ENCODE results near the gene FNBP1.
A peak's percentile ranks its signal among the peaks of the same experiment; 100 is the strongest.
"Not testable (repeated sequence)": the region's sequence is repeated elsewhere in the genome, so short reads cannot be mapped to it uniquely, and the experiment has no call there.

The FNBP1 gene

DNA sequence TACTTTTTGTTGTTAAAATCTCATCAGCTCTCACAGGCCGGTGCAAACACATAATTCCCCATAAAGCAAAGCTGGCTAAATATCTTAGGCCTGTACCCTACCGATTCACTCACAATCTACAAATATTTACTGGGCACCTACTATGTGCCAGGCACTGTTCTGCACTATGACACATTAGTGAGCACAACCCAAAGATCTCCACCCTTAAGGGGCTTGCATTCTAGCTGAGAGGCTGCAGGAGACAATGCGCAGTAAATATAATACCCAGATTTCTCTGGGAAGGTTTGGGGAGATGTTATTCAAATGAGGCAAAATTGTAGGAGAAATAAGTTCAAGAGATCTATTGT, 53.7 kb downstream of the FNBP1 start:
- DNase-seq, result no peak

GRCh38 chr9:129988607-129989361, 54.2 kb downstream of the FNBP1 start:
- peak; percentile 63 for DNase-seq

- no peak for DNase-seq
These were observed 55.0 kb downstream of the FNBP1 start for GRCh38 chr9:129987941-129988340.

DNA sequence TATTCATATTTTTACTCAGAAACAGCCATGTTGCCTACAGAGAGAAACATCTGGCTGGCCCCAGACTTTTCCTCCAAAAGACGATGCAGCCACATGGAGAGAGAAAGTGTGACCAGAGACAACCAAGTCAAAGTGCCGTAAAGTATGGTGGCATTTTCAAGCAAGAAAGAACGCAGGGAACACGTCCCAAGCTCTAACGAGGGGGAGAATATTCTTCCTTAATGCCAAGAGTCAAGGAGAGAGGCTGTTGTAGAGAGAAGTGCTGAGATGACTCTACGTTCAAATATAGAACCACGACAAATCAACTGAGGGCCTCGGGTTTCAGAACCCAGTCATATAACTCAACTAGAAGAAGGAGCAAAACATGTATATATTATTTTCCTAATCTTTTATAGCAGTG, 55.9 kb downstream of the FNBP1 start:
- no peak for DNase-seq

GRCh38 chr9:129984589-129984988, 58.4 kb downstream of the FNBP1 start:
- DNase-seq, result not testable (repeated sequence)

GRCh38 chr9:129983891-129984290, 59.1 kb downstream of the FNBP1 start:
- no peak for DNase-seq

DNA sequence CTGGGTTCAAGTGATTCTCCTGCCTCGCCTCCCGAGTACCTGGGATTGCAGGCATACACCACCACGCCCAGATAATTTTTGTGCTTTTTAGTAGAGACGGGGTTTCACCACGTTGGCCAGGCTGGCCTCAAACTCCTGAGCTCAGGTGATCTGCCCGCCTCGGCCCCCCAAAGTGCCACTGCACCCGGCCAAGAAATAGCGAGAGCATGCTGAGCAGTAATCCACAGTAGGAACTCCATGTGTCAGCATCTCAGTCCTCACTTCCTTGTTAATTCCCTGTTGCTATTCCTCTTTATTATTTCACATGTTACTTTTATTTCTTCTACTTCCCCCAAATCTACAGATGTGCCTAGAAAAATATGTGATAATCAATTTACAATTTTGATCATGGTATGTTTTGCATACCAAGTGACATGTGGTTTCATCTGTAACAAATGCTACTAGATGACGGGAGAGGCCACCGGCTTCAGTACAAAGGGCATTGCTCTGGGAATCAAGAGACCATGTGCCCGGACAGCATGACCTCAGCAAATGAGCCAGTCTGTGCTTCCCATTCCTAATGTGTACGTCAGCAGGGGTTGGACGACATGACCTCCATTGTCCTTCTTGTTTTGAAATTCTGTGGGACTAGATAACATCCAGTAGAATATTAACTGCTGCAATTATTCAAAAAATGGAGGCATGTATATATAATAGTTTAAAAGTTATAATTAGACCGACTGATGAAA, 61.6 kb downstream of the FNBP1 start:
- no peak for DNase-seq

DNA sequence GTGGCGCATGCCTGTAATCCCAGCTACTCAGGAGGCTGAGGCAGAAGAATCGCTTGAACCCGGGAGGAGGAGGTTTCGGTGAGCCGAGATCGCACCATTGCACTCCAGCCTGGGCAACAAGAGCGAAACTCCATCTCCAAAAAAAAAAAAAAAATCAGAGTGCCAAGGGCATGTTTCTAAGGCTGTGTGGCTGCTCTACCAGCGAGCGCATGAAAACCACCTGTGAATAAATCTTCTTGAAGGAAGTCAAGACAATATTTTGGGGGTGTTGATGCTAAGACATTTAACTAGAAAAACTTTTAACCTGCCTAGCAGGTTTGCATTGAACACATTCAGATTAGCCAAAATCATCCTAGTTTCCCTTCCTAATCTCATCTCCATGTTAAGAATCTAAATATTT, 62.8 kb downstream of the FNBP1 start:
- DNase-seq, result not testable (repeated sequence)

DNA sequence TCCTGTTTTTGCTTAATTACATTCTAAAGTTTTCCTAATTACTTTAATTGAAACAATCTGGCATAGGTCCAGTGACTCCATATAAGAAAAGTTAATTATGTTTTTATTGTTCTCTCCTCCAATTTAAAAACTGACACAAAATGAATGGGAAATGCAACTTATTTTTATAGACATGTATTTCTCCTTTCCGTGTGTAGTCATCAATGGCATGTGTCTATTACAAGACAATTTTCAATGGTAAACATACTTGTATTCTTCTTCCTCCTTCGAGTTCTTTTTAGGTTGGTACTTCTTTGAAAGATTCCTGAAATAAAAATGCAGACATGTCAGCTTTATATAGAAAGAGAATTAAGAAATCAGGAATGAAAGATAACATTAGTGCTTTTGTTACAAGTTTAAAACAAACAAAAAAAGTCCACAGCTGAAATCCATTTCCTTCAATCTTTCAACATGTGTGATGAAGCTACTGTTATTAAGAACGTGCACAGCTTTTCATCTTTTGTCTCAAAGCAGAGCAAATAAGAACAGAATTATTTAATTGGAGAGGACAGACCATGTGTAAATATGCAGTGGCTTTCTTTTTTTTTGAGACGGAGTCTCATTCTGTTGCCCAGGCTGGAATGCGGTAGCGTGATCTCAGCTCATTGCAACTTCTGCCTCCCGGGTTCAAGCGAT, 63.8 kb downstream of the FNBP1 start:
- DNase-seq, result no peak

DNA sequence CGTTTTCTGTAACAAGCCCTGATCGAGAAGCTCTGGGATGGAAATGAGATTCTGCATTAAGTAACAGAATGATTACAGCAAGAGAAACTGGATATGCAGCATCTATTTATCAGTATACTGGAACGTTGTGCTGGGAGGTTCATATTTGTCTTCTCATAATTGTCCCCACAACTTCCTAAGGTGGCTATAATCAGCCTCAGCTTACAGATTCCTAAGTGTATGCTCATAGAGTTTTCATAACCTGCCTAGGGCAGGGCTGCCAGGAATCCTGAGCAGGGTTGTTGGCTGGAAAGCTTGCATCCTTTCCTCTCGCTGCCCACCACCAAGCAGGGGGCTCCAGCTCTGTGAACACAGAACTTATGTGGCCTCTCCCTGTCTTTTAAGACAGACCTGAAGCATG, 70.2 kb downstream of the FNBP1 start:
- DNase-seq, result no peak

- DNase-seq, result no peak
These were observed 74.1 kb downstream of the FNBP1 start for GRCh38 chr9:129968690-129969485.

- no peak for DNase-seq
These were observed 77.9 kb downstream of the FNBP1 start for GRCh38 chr9:129964901-129965734.

- peak; percentile 91 for DNase-seq
These were observed 79.9 kb downstream of the FNBP1 start for GRCh38 chr9:129962889-129963703.

DNA sequence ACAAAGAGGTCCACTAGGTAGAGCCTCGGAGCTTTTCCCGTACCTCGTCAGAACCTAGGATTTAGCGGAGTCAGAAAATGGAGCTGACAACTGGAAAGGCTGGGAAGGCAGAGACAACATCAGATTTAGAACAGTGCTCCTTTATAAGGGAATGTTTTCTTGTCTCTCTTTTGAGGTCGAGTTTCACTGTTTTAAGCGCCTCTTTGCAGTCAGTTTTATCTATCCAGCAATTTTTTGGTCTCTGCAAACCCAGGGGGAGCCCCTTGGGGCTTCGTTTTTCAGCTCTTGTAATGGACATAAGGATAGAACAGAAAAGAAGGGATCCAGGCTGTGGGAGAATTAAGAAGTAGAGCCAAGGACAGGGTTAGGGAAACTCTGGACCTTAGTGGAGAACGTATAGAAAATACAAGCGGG, 80.5 kb downstream of the FNBP1 start:
- peak; percentile 13 for DNase-seq

DNA sequence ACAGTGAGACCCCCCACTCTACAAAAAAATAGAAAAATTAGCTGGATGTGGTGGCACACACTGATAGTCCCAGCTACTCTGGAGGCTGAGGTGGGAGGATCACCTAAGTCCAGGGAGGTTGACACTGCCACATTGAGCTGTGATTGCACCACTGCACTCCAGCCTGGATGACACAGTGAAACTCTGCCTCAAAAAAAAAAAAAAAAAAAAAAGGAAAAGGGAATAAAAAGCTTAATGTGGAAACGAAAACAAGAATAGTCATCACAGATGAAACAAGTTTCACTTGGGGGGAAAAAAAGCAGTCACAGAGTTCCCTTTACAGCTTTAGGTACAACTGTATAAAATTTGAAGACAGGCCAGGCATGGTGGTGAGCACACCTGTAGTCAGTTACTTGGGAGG, 84.2 kb downstream of the FNBP1 start:
- no peak for DNase-seq

DNA sequence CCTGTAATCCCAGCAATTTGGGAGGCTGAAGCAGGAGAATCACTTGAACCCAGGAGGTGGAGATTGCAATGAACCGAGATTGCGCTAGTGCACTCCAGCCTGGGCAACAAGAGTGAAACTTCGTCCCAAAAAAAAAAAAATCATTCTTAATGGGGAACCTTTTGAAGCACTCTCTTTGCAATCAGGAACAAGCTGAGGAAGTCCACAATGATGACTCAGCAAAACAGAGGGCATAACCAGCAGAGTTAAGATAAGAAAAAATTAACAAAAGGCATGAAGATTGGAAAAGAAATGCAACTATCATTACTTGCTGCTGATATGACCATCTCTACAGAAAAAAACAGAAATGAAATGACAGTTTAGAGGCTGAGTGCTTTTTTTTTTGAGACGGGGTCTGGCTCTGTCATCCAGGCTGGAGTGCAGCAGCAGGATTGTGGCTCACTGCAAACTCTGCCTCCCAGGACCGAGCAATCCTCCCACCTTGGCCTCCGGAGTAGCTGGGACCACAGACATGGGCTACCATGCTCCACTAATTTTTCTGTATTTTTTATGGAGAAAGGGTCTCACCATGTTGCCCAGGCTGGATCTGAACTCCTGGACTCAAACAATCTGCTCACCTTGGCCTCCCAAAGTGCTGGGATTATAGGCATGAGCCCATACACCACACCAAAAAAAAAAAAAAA, 88.0 kb downstream of the FNBP1 start:
- DNase-seq, result peak; percentile 50

DNA sequence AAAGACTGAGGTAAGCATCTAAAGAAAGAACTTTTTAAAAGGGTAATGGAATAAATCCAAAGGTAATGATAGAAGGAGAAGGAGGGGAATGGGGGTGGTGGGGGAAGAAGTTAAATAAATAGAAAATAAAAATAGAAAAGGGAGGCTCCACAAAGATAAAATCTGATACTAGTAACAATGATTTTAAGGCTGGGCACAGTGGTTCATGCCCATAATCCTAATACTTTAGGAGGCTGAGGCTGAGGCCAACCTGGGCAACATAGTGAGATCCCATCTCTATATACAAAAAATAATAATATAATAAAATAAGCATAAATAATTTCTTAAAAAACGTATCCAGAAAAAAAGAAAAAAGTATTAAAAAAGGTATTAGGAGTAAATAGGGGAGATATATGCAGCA, 89.3 kb downstream of the FNBP1 start:
- DNase-seq, result no peak

DNA sequence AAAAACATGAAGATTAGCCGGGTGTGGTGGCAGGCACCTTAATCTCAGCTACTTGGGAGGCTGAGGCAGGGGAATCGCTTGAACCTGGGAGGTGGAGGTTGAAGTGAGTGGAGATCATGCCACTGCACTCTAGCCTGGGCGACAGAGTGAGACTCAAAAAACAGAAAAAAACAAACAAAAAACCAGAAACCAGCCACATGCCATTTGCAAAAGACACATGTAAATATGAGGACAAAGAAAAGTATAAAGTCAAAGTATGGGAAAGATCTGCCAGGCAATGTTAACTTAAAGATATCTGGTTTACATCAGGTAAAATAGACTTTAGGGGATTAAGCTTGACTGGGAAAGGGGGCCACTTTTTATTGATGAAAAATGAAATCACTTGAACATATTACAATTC, 90.7 kb downstream of the FNBP1 start:
- DNase-seq, result no peak

- DNase-seq, result no peak
These were observed 93.2 kb downstream of the FNBP1 start for GRCh38 chr9:129949821-129950220.

- not testable (repeated sequence) for DNase-seq
These were observed 94.4 kb downstream of the FNBP1 start for GRCh38 chr9:129948626-129949025.

All from CD4-positive, alpha-beta T cell treated with Interleukin-17A for 1 hour (primary cell).